HepG2 (cell line): ENCODE measurements around the gene SOCS1. TPM values are rescaled to one million over a fixed set of nuclear protein-coding genes. Genes with fewer than 3 reads are reported as not detected.
A peak's percentile ranks its signal among the peaks of the same experiment; 100 is the strongest.

ENCODE experiments used
- ATF2 ChIP-seq: sonication (generic); formaldehyde crosslinking; IDR thresholded peaks from 2 replicates; pipeline ENCODE4 v1.4.0; 2020; ENCODE audit warnings: missing genetic modification reagents
- GATAD2A ChIP-seq: IDR thresholded peaks from 2 replicates; pipeline ENCODE4 v1.6.1; 2016
- IRF2 ChIP-seq: IDR thresholded peaks from 2 replicates; pipeline ENCODE4 v1.6.1; 2018; ENCODE audit warnings: missing genetic modification reagents, missing compliant biosample characterization
- JUN ChIP-seq: sonication (generic); formaldehyde crosslinking; IDR thresholded peaks from 2 replicates; pipeline ENCODE4 v1.4.0; 2020; ENCODE audit warnings: mild to moderate bottlenecking, missing genetic modification reagents
- MLLT10 ChIP-seq: sonication (generic); formaldehyde crosslinking; IDR thresholded peaks from 2 replicates; pipeline ENCODE4 v1.4.0; 2020; ENCODE audit warnings: missing genetic modification reagents
- MLX ChIP-seq: IDR thresholded peaks from 2 replicates; pipeline ENCODE4 v1.6.1; 2016
- MZF1 ChIP-seq: sonication (generic); formaldehyde crosslinking; IDR thresholded peaks from 2 replicates; pipeline ENCODE4 v1.8.1; 2023; ENCODE audit warnings: mild to moderate bottlenecking, missing genetic modification reagents, borderline replicate concordance
- POLR2AphosphoS2 ChIP-seq: IDR thresholded peaks from 2 replicates; pipeline ENCODE4 v1.6.1; 2011; ENCODE audit warnings: low read depth, low read length, improper control_type of control experiment
- RORA ChIP-seq: sonication (generic); formaldehyde crosslinking; IDR thresholded peaks from 2 replicates; pipeline ENCODE4 v1.5.0; 2020; ENCODE audit warnings: mild to moderate bottlenecking, missing genetic modification reagents, moderate library complexity
- SNRNP70 ChIP-seq: fragments of 200-400 bp; formaldehyde crosslinking; IDR thresholded peaks from 2 replicates; pipeline ENCODE4 v1.6.1; 2017; ENCODE audit warnings: mild to moderate bottlenecking, low read depth, low read length, moderate library complexity
- TBP ChIP-seq: sonication (generic); formaldehyde crosslinking; IDR thresholded peaks from 2 replicates; pipeline ENCODE4 v1.5.0; 2020; ENCODE audit warnings: missing genetic modification reagents
- XBP1 ChIP-seq: sonication (generic); formaldehyde crosslinking; IDR thresholded peaks from 2 replicates; pipeline ENCODE4 v1.5.0; 2020; ENCODE audit warnings: missing genetic modification reagents
- ZBTB1 ChIP-seq: sonication (generic); formaldehyde crosslinking; IDR thresholded peaks from 2 replicates; pipeline ENCODE4 v1.4.0; 2020; ENCODE audit warnings: missing genetic modification reagents, borderline replicate concordance
- ZNF20 ChIP-seq: sonication (generic); formaldehyde crosslinking; IDR thresholded peaks from 2 replicates; pipeline ENCODE4 v1.4.0; 2020; ENCODE audit warnings: mild to moderate bottlenecking, moderate library complexity, missing genetic modification reagents
- ZNF549 ChIP-seq: sonication (generic); formaldehyde crosslinking; IDR thresholded peaks from 2 replicates; pipeline ENCODE4 v1.5.0; 2020; ENCODE audit warnings: missing genetic modification reagents
- polyA plus RNA-seq, 8 experiments: library from polyadenylated mRNA; depleted of rRNA in 3 of 8; stranded (reverse) in 7 of 8; unstranded in 1 of 8; fragments of >200 nt; fragmentation: Illumina TruSeq in 4 of 8; extraction: Trizol in 4 of 8; gene quantifications; 2 replicates each; pipeline versions ENCODE4 v1.2.1 to v1.2.3, GENCODE V29; 2011 to 2016; ENCODE audit warnings: low read depth in 4 of 8, missing spikeins in 1 of 8, mixed read lengths in 1 of 8; ENCODE audit not compliant: insufficient read depth in 1 of 8
- total RNA-seq, 5 experiments: library from RNA; depleted of rRNA; stranded (reverse); fragments of >200 nt; fragmentation: Illumina TruSeq; extraction: Trizol; gene quantifications; 2 replicates each; pipeline ENCODE4 v1.2.3, GENCODE V29; 2016; ENCODE audit warnings: low read depth in 1 of 5
- TF ChIP-seq, protein P1 (sequence below): sonication (generic); formaldehyde crosslinking; conservative IDR thresholded peaks from 2 replicates; pipeline ENCODE4 v1.8.0; 2022; ENCODE audit warnings: mild to moderate bottlenecking, moderate library complexity, missing genetic modification reagents
- TF ChIP-seq, protein P2 (sequence below): sonication (generic); formaldehyde crosslinking; IDR thresholded peaks from 2 replicates; pipeline ENCODE4 v1.4.0; 2020; ENCODE audit warnings: missing genetic modification reagents, mild to moderate bottlenecking, borderline replicate concordance
- TF ChIP-seq, protein P3 (sequence below): sonication (generic); formaldehyde crosslinking; IDR thresholded peaks from 2 replicates; pipeline ENCODE4 v1.5.1; 2020; ENCODE audit warnings: mild to moderate bottlenecking, moderate library complexity, missing genetic modification reagents
- TF ChIP-seq, protein P4 (sequence below): sonication (generic); formaldehyde crosslinking; IDR thresholded peaks from 2 replicates; pipeline ENCODE4 v1.4.0; 2020; ENCODE audit warnings: mild to moderate bottlenecking, missing genetic modification reagents

Gene SOCS1
- total and polyA plus RNA-seq, 2 of the 13 experiments (the other 11 are each of a cell fraction or from before 2014, with no cell fraction given) = 5.3 to 6.3 TPM

DNA sequence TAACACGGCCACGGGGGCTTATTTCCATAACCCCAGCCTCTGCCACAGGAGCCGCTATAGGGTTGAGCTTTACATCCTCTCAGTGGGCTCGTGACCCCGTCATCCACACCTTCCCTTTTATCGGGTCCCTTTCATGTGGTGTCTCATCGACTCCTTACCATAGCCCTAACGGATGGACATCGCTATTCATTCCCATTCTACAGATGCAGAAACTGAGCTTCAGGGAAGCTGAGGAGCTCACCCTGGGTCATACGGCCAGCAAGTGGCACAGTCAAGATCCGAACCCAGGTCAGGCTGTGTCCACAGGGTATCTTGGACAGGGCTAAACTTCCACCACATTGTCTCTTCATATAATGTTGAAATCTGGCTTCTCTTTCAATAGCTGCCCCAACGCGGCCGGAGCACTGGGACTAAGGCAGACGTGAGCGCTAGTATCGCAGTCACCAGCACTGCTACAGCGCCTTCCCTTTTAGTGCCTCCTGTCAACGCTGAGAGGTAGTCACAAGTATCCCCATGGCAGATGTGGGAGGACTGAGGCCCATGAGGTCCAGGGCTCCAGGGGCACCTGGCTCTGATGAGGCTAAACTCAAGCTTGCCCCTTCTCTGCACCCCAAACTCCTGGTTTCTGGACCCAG, 50.8 kb downstream of the SOCS1 start (continued):
- TF ChIP-seq, protein P1, sequence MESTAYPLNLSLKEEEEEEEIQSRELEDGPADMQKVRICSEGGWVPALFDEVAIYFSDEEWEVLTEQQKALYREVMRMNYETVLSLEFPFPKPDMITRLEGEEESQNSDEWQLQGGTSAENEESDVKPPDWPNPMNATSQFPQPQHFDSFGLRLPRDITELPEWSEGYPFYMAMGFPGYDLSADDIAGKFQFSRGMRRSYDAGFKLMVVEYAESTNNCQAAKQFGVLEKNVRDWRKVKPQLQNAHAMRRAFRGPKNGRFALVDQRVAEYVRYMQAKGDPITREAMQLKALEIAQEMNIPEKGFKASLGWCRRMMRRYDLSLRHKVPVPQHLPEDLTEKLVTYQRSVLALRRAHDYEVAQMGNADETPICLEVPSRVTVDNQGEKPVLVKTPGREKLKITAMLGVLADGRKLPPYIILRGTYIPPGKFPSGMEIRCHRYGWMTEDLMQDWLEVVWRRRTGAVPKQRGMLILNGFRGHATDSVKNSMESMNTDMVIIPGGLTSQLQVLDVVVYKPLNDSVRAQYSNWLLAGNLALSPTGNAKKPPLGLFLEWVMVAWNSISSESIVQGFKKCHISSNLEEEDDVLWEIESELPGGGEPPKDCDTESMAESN (CRISPR knock-in tag) = no peak
- TF ChIP-seq XBP1 (CRISPR knock-in tag) (no peak), SNRNP70 (no peak), ZNF549 (CRISPR knock-in tag) (no peak), RORA (no peak), MLLT10 (no peak), MLX (no peak), MZF1 (CRISPR knock-in tag) (no peak), IRF2 (0 out of 2 replicates have a peak, but pooled peaks have one; percentile 12), TBP (CRISPR knock-in tag) (no peak), JUN (no peak), ATF2 (CRISPR knock-in tag) (no peak), POLR2AphosphoS2 (no peak), ZNF20 (CRISPR knock-in tag) (no peak), ZBTB1 (CRISPR knock-in tag) (no peak), GATAD2A (no peak)
- TF ChIP-seq, protein P2, sequence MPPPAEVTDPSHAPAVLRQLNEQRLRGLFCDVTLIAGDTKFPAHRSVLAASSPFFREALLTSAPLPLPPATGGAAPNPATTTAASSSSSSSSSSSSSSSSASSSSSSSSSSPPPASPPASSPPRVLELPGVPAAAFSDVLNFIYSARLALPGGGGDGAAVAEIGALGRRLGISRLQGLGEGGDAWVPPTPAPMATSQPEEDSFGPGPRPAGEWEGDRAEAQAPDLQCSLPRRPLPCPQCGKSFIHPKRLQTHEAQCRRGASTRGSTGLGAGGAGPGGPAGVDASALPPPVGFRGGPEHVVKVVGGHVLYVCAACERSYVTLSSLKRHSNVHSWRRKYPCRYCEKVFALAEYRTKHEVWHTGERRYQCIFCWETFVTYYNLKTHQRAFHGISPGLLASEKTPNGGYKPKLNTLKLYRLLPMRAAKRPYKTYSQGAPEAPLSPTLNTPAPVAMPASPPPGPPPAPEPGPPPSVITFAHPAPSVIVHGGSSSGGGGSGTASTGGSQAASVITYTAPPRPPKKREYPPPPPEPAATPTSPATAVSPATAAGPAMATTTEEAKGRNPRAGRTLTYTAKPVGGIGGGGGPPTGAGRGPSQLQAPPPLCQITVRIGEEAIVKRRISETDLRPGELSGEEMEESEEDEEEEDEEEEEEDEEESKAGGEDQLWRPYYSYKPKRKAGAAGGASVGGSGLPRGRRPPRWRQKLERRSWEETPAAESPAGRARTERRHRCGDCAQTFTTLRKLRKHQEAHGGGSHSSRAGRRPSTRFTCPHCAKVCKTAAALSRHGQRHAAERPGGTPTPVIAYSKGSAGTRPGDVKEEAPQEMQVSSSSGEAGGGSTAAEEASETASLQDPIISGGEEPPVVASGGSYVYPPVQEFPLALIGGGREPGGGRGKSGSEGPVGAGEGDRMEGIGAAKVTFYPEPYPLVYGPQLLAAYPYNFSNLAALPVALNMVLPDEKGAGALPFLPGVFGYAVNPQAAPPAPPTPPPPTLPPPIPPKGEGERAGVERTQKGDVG = 0 out of 2 replicates have a peak, but pooled peaks have one; percentile 11
- TF ChIP-seq, protein P3, sequence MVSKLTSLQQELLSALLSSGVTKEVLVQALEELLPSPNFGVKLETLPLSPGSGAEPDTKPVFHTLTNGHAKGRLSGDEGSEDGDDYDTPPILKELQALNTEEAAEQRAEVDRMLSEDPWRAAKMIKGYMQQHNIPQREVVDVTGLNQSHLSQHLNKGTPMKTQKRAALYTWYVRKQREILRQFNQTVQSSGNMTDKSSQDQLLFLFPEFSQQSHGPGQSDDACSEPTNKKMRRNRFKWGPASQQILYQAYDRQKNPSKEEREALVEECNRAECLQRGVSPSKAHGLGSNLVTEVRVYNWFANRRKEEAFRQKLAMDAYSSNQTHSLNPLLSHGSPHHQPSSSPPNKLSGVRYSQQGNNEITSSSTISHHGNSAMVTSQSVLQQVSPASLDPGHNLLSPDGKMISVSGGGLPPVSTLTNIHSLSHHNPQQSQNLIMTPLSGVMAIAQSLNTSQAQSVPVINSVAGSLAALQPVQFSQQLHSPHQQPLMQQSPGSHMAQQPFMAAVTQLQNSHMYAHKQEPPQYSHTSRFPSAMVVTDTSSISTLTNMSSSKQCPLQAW (CRISPR knock-in tag) = 0 out of 2 replicates have a peak, but pooled peaks have one; percentile 17
- TF ChIP-seq, protein P4, sequence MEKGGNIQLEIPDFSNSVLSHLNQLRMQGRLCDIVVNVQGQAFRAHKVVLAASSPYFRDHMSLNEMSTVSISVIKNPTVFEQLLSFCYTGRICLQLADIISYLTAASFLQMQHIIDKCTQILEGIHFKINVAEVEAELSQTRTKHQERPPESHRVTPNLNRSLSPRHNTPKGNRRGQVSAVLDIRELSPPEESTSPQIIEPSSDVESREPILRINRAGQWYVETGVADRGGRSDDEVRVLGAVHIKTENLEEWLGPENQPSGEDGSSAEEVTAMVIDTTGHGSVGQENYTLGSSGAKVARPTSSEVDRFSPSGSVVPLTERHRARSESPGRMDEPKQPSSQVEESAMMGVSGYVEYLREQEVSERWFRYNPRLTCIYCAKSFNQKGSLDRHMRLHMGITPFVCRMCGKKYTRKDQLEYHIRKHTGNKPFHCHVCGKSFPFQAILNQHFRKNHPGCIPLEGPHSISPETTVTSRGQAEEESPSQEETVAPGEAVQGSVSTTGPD (CRISPR knock-in tag) = no peak
